Natural killer cell (primary cell): ENCODE measurements around the gene POLR2H. TPM values are rescaled to one million over a fixed set of nuclear protein-coding genes. Genes with fewer than 3 reads are reported as not detected.

ENCODE experiments used
- ATAC-seq, 3 donors: fragments of 150-1000 bp in 2 of 3; fragments of 200-7000 bp in 1 of 3; cut with Tn5 transposase; 1 replicate in 1 of 3; 2 replicates in 2 of 3; pipeline ENCODE4 v1.10.0; 2021; ENCODE audit warnings: mild to moderate bottlenecking in 2 of 3, moderate library complexity in 2 of 3
- DNase-seq, 2 donors: peaks; one replicate each; pipeline versions ENCODE4 v3.0.0 to v3.0.0-alpha.2; 2013 to 2021; ENCODE audit warnings: mixed read lengths in 1 of 2
- H3K27ac ChIP-seq: one replicate; pipeline ENCODE4 v1.5.1; 2013; ENCODE audit warnings: mild to moderate bottlenecking, low read length
- H3K27me3 ChIP-seq: one replicate; pipeline ENCODE4 v1.6.1; 2013; ENCODE audit warnings: low read length; ENCODE audit not compliant: control insufficient read depth, insufficient read depth
- H3K36me3 ChIP-seq: one replicate; pipeline ENCODE4 v1.6.1; 2013; ENCODE audit warnings: low read length; ENCODE audit not compliant: control insufficient read depth, insufficient read depth
- H3K4me1 ChIP-seq: one replicate; pipeline ENCODE4 v1.6.1; 2013; ENCODE audit warnings: low read length; ENCODE audit not compliant: control insufficient read depth, insufficient read depth
- H3K4me3 ChIP-seq: one replicate; pipeline ENCODE4 v1.5.1; 2013; ENCODE audit warnings: low read length
- H3K9me3 ChIP-seq: one replicate; pipeline ENCODE4 v1.6.1; 2013; ENCODE audit warnings: low read length; ENCODE audit not compliant: control insufficient read depth, insufficient read depth
- H3K27ac Mint-ChIP-seq, 2 donors: one replicate each; pipeline ENCODE4 v1.8.0; 2022; ENCODE audit warnings: mild to moderate bottlenecking in 2 of 2, mixed read lengths in 2 of 2, moderate library complexity in 1 of 2
- H3K27me3 Mint-ChIP-seq, 2 donors: one replicate each; pipeline ENCODE4 v1.8.0; 2022; ENCODE audit warnings: low read depth in 2 of 2, mixed read lengths in 2 of 2
- H3K36me3 Mint-ChIP-seq: one replicate; pipeline ENCODE4 v1.8.0; 2022; ENCODE audit warnings: mixed read lengths
- H3K4me1 Mint-ChIP-seq, 2 donors: one replicate each; pipeline ENCODE4 v1.8.0; 2022; ENCODE audit warnings: mixed read lengths in 2 of 2
- H3K4me3 Mint-ChIP-seq: one replicate; pipeline ENCODE4 v1.8.0; 2022; ENCODE audit warnings: mild to moderate bottlenecking, moderate library complexity, mixed read lengths
- H3K9me3 Mint-ChIP-seq, 2 donors: one replicate each; pipeline ENCODE4 v1.8.0; 2022; ENCODE audit warnings: mixed read lengths in 2 of 2
- WGBS: methylation state at CpG from one replicate; pipeline ENCODE4 v1.1.7; 2013; ENCODE audit warnings: missing lambda C conversion rate; ENCODE audit not compliant: insufficient coverage; 5-methylcytosine and 5-hydroxymethylcytosine counted together
- intact Hi-C: fragments of 100-400 bp; cut with micrococcal nuclease; formaldehyde crosslinking; loops from one replicate; pipeline ENCODE4 v1.14.2; 2022
- total RNA-seq, 4 donors: library from RNA; stranded (reverse); fragments of 120-200 nt in 1 of 4; gene quantifications; one replicate each; pipeline versions ENCODE4 v1.2.3 to v1.2.4, GENCODE V29; 2013 to 2022
- TF ChIP-seq, protein P1 (sequence below): fragments of 200-600 bp; IDR thresholded peaks from one replicate; pipeline ENCODE4 v1.8.0; 2022; ENCODE audit warnings: antibody characterized with exemption

The POLR2H gene
- total RNA-seq, 3 donors from 2014 or later (not counting 1 experiment from before 2014, with no cell fraction given): 33.0 to 49.8 (median 41.1) TPM

DNA sequence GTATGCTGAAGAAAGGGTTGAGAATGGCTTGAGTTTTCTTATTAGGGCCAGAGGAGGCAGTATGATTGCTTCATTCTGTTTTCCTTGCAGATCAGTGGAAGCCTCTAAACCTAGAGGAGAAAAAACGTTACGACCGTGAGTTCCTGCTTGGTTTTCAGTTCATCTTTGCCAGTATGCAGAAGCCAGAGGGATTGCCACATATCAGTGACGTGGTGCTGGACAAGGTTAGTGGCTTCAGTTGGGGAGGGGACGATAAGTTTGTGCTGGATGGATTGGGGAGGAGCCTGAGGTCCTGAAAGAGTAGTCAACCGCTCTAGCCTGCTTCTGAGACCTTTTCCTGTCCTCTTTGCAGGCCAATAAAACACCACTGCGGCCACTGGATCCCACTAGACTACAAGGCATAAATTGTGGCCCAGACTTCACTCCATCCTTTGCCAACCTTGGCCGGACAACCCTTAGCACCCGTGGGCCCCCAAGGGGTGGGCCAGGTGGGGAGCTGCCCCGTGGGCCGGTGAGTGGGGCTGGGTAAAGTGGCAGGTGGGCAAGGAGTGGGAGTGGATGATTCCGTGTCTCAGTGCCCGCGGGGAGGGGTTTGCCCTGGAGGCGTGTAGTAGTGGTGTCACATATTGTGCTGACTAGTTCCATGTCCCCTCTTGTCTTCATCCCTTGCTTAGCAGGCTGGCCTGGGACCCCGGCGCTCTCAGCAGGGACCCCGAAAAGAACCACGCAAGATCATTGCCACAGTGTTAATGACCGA, 38.6 kb upstream of the POLR2H start:
- WGBS: 96% methylated on average over 20 of the region's 20 CpGs
- Histone ChIP-seq H3K36me3 (peaks cover 83% of the 10 kb centered on the region), H3K4me1 (peaks cover 11% of the 10 kb centered on the region), H3K4me3 (no peak overlapping the region), H3K27me3 (no peaks in the 10 kb centered on the region), H3K9me3 (no peaks in the 10 kb centered on the region), H3K27ac (no peak overlapping the region)
- H3K27ac Mint-ChIP-seq: peak overlapping the region in 1 of 2 donors; percentile 28
- H3K4me3 Mint-ChIP-seq: no peak overlapping the region
- no peak for ATAC-seq
- intact Hi-C loops: no loop called here
- no peaks in the 10 kb centered on the region for H3K9me3 Mint-ChIP-seq
- peaks cover 12 to 31% of the 10 kb centered on the region in 2 donors for H3K4me1 Mint-ChIP-seq
- TF ChIP-seq, protein P1, sequence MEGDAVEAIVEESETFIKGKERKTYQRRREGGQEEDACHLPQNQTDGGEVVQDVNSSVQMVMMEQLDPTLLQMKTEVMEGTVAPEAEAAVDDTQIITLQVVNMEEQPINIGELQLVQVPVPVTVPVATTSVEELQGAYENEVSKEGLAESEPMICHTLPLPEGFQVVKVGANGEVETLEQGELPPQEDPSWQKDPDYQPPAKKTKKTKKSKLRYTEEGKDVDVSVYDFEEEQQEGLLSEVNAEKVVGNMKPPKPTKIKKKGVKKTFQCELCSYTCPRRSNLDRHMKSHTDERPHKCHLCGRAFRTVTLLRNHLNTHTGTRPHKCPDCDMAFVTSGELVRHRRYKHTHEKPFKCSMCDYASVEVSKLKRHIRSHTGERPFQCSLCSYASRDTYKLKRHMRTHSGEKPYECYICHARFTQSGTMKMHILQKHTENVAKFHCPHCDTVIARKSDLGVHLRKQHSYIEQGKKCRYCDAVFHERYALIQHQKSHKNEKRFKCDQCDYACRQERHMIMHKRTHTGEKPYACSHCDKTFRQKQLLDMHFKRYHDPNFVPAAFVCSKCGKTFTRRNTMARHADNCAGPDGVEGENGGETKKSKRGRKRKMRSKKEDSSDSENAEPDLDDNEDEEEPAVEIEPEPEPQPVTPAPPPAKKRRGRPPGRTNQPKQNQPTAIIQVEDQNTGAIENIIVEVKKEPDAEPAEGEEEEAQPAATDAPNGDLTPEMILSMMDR: no peak
- no peak for DNase-seq
- peaks cover 38% of the 10 kb centered on the region for H3K36me3 Mint-ChIP-seq
- no peaks in the 10 kb centered on the region for H3K27me3 Mint-ChIP-seq

DNA sequence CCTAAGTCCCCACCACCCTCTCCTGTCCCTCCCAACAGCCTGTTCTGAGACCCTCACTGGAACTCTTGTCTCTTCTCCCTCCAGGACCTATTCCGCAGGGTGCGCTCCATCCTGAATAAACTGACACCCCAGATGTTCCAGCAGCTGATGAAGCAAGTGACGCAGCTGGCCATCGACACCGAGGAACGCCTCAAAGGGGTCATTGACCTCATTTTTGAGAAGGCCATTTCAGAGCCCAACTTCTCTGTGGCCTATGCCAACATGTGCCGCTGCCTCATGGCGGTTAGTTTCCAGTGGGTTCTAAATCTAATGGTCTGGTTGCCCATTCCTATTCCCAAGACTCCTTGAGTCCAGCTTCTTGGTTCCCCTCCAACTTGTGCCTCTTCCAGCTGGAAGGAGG, 37.8 kb upstream of the POLR2H start:
- WGBS: 98% methylated on average over 8 of the region's 8 CpGs
- Mint-ChIP-seq H3K36me3 (peaks cover 42% of the 10 kb centered on the region), H3K4me3 (no peak overlapping the region), H3K9me3 (no peaks in the 10 kb centered on the region), H3K4me1 (peaks cover 10 to 30% of the 10 kb centered on the region in 2 donors), H3K27me3 (no peaks in the 10 kb centered on the region), H3K27ac (peak overlapping the region in 1 of 2 donors; percentile 24)
- Histone ChIP-seq H3K27me3 (no peaks in the 10 kb centered on the region), H3K4me1 (peaks cover 11% of the 10 kb centered on the region), H3K9me3 (no peaks in the 10 kb centered on the region), H3K4me3 (no peak overlapping the region), H3K36me3 (peaks cover 91% of the 10 kb centered on the region), H3K27ac (no peak overlapping the region)
- ATAC-seq: no peak
- TF ChIP-seq, protein P1: no peak
- DNase-seq: no peak
- intact Hi-C loops: no loop called here

DNA sequence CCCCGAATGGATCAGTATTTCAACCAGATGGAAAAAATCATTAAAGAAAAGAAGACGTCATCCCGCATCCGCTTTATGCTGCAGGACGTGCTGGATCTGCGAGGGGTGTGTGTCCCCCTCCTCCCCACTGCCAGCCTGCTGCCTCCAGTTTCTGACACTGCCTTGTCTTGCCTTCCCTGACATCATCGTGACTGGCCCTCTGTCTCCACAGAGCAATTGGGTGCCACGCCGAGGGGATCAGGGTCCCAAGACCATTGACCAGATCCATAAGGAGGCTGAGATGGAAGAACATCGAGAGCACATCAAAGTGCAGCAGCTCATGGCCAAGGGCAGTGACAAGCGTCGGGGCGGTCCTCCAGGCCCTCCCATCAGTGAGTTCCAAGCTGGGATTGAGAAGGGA, 36.2 kb upstream of the POLR2H start:
- TF ChIP-seq, protein P1: no peak
- H3K9me3 Mint-ChIP-seq: no peaks in the 10 kb centered on the region
- H3K27me3 Mint-ChIP-seq: no peaks in the 10 kb centered on the region
- H3K4me3 Mint-ChIP-seq: no peak overlapping the region
- H3K4me1 Mint-ChIP-seq: peaks cover 10 to 24% of the 10 kb centered on the region in 2 donors
- peaks cover 94% of the 10 kb centered on the region for H3K36me3 ChIP-seq
- H3K4me1 ChIP-seq: peaks cover 3% of the 10 kb centered on the region
- peak overlapping the region; percentile 47 to 65 for H3K27ac Mint-ChIP-seq
- intact Hi-C loops: no loop called here
- no peak overlapping the region for H3K27ac ChIP-seq
- WGBS: 95% methylated on average over 13 of the region's 13 CpGs
- DNase-seq: no peak
- peaks cover 54% of the 10 kb centered on the region for H3K36me3 Mint-ChIP-seq
- no peaks in the 10 kb centered on the region for H3K9me3 ChIP-seq
- no peak for ATAC-seq
- no peaks in the 10 kb centered on the region for H3K27me3 ChIP-seq
- no peak overlapping the region for H3K4me3 ChIP-seq
